GM23338 (cell line): ENCODE results near the gene POMT2.

Experiments used
- CTCF ChIP-seq, 2 experiments: fragments of 200-600 bp in 1 of 2; sonication (generic) in 1 of 2; conservative IDR thresholded peaks; 2 replicates each; pipeline versions ENCODE4 v1.5.1 to v1.6.1; 2016 to 2017; ENCODE audit warnings: antibody characterized with exemption in 2 of 2, low read depth in 2 of 2, mild to moderate bottlenecking in 2 of 2, moderate library complexity in 1 of 2
- REST ChIP-seq: IDR thresholded peaks from one replicate; pipeline ENCODE4 v1.6.1; 2018; ENCODE audit warnings: antibody characterized with exemption; ENCODE audit not compliant: unreplicated experiment

DNA sequence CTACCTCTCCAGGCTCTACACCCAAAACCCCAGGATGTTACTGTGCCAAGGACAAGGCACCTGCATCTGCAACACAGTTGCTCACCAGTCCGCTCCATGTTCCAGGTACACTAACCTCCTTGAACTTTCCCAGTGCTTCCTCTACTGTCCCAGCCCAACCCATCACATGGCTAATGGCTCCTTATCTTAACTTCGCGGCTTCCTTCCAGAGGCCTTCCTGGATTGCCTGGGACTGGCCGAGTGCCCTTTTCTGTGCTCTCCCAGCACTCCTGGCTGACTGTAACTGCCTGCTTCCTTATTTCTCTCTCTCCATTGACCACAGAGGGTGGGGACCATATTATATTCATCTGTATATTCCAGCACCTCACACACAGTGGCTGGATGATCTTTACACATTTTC is 20.9 kb downstream of the POMT2 start:
- TF ChIP-seq CTCF (conservative IDR thresholded peaks at IDR 0.05; ENCODE audit: low read depth in 2 of 2): no peak
- no peak for TF ChIP-seq REST
